B cell (primary cell): ENCODE data around the gene ANKHD1. TPM values are rescaled to one million over a fixed set of nuclear protein-coding genes. Genes with fewer than 3 reads are reported as not detected.
A peak's percentile ranks its signal among the peaks of the same experiment; 100 is the strongest.

ENCODE experiments used
- ATAC-seq: fragments of 200-7000 bp; cut with Tn5 transposase; one replicate; pipeline ENCODE4 v1.10.0; 2021; ENCODE audit warnings: low read depth, mild to moderate bottlenecking, moderate number of reproducible peaks, moderate library complexity
- CTCF ChIA-PET: fragments of 350-600 bp; sonication (Branson Sonifier 250); formaldehyde crosslinking; loops from one replicate; lab custom pipeline; 2021; ENCODE audit warnings: antibody characterized with exemption, inconsistent platforms; lab: Charles Lee
- POLR2A ChIA-PET: fragments of 350-600 bp; sonication (Branson Sonifier 250); formaldehyde crosslinking; loops from one replicate; lab custom pipeline; 2021; ENCODE audit warnings: antibody characterized with exemption; lab: Charles Lee
- DNase-seq: peaks from one replicate; pipeline ENCODE4 v3.0.0; 2013
- H2AFZ ChIP-seq: 2 replicates; pipeline ENCODE4 v1.6.1; 2012; ENCODE audit warnings: mild to moderate bottlenecking, low read depth, low read length; ENCODE audit not compliant: insufficient read depth, poor library complexity, severe bottlenecking
- H3K27ac ChIP-seq, 2 donors: 1 replicate in 1 of 2; 2 replicates in 1 of 2; pipeline ENCODE4 v1.5.1; 2012 to 2013; ENCODE audit warnings: low read length in 2 of 2, mild to moderate bottlenecking in 2 of 2, moderate library complexity in 1 of 2
- H3K27me3 ChIP-seq, 4 experiments: fragments of 200-600 bp in 1 of 4; sonication (generic) in 1 of 4; replicated peaks in 1 of 4; 1 replicate in 2 of 4; 2 replicates in 2 of 4; pipeline versions ENCODE4 v1.6.1 to v1.7.0; 2013 to 2016; ENCODE audit warnings: low read length in 3 of 4, mild to moderate bottlenecking in 2 of 4, mixed read lengths in 1 of 4, moderate library complexity in 1 of 4; ENCODE audit not compliant: insufficient read depth in 4 of 4, control insufficient read depth in 3 of 4; ENCODE audit errors: control extremely low read depth in 1 of 4
- H3K36me3 ChIP-seq, 2 experiments: replicated peaks in 1 of 2; 1 replicate in 1 of 2; 2 replicates in 1 of 2; pipeline versions ENCODE4 v1.6.1 to v1.7.1; 2013; ENCODE audit warnings: low read length in 1 of 2; ENCODE audit not compliant: insufficient read depth in 2 of 2, control insufficient read depth in 1 of 2; ENCODE audit errors: control extremely low read depth in 1 of 2, extremely low read depth in 1 of 2
- H3K4me1 ChIP-seq, 2 donors: fragments of 200-600 bp in 1 of 2; sonication (generic) in 1 of 2; 1 replicate in 1 of 2; 2 replicates in 1 of 2; pipeline versions ENCODE4 v1.5.1 to v1.6.1; 2013 to 2017; ENCODE audit warnings: low read length in 2 of 2; ENCODE audit not compliant: control insufficient read depth in 2 of 2, insufficient read depth in 2 of 2
- H3K4me2 ChIP-seq: replicated peaks from 2 replicates; pipeline ENCODE3; 2012; ENCODE audit warnings: mild to moderate bottlenecking, low read depth, low read length; ENCODE audit not compliant: poor library complexity, severe bottlenecking
- H3K4me3 ChIP-seq, 5 experiments: fragments of 200-600 bp in 1 of 5; sonication (generic) in 1 of 5; 1 replicate in 3 of 5; 2 replicates in 2 of 5; pipeline versions ENCODE4 v1.5.1 to v1.7.0; 2011 to 2016; ENCODE audit warnings: low read length in 4 of 5, mild to moderate bottlenecking in 4 of 5, low read depth in 2 of 5, control low read depth in 1 of 5, moderate library complexity in 1 of 5; ENCODE audit not compliant: insufficient read depth in 1 of 5; ENCODE audit errors: control extremely low read depth in 1 of 5, extremely low read depth in 1 of 5
- H3K79me2 ChIP-seq: fragments of 200-600 bp; sonication (generic); one replicate; pipeline ENCODE4 v1.6.0; 2016; ENCODE audit warnings: low read length; ENCODE audit not compliant: control insufficient read depth, insufficient read depth
- H3K9ac ChIP-seq: fragments of 200-600 bp; sonication (generic); 2 replicates; pipeline ENCODE4 v1.6.1; 2017; ENCODE audit warnings: mild to moderate bottlenecking, low read length, moderate library complexity
- H3K9me3 ChIP-seq, 3 donors: one replicate each; pipeline versions ENCODE4 v1.6.1 to v1.7.1; 2013; ENCODE audit warnings: low read length in 2 of 3; ENCODE audit not compliant: control insufficient read depth in 2 of 3, insufficient read depth in 1 of 3; ENCODE audit errors: control extremely low read depth in 1 of 3
- H4K20me1 ChIP-seq: 2 replicates; pipeline ENCODE4 v1.6.0; 2012; ENCODE audit warnings: mild to moderate bottlenecking, low read length; ENCODE audit not compliant: insufficient read depth, control insufficient read depth, poor library complexity, severe bottlenecking
- H3K27ac Mint-ChIP-seq: one replicate; pipeline ENCODE4 v1.8.0; 2021; ENCODE audit warnings: mixed read lengths
- H3K27me3 Mint-ChIP-seq: one replicate; pipeline ENCODE4 v1.8.0; 2021; ENCODE audit warnings: mixed read lengths
- H3K4me1 Mint-ChIP-seq: one replicate; pipeline ENCODE4 v1.8.0; 2021; ENCODE audit warnings: mixed read lengths
- H3K4me3 Mint-ChIP-seq: one replicate; pipeline ENCODE4 v1.8.0; 2021; ENCODE audit warnings: mixed read lengths
- H3K9me3 Mint-ChIP-seq: one replicate; pipeline ENCODE4 v1.8.0; 2022; ENCODE audit warnings: mixed read lengths; ENCODE audit not compliant: insufficient read depth
- CTCF ChIP-seq: fragments of 200-600 bp; IDR thresholded peaks from one replicate; pipeline ENCODE4 v1.8.0; 2022; ENCODE audit warnings: antibody characterized with exemption, mild to moderate bottlenecking
- EZH2 ChIP-seq: IDR thresholded peaks from 2 replicates; pipeline ENCODE4 v1.6.1; 2012; ENCODE audit warnings: borderline replicate concordance, low read depth, mild to moderate bottlenecking, moderate library complexity, low read length; ENCODE audit not compliant: insufficient read depth, poor library complexity, severe bottlenecking
- WGBS: methylation state at CpG from one replicate; pipeline ENCODE4 v1.1.5; 2013; ENCODE audit warnings: missing lambda C conversion rate; ENCODE audit not compliant: insufficient coverage; 5-methylcytosine and 5-hydroxymethylcytosine counted together
- intact Hi-C: fragments of 100-400 bp; cut with micrococcal nuclease; formaldehyde crosslinking; loops from one replicate; pipeline ENCODE4 v1.10.0; 2022
- polyA plus RNA-seq: library from polyadenylated mRNA; depleted of rRNA; stranded (reverse); fragments of >200 nt; gene quantifications from 2 replicates; pipeline ENCODE4 v1.2.3, GENCODE V29; 2012
- total RNA-seq, 2 donors: library from RNA; stranded (reverse); fragments of 120-200 nt in 1 of 2; gene quantifications; 1 replicate in 1 of 2; 2 replicates in 1 of 2; pipeline versions ENCODE4 v1.2.3 to v1.2.4, GENCODE V29; 2013 to 2022

ANKHD1 gene
- total and polyA plus RNA-seq, 2 donors (not counting 1 experiment from before 2014, with no cell fraction given): 96.3 to 246 TPM

GRCh38 chr5:140418862-140419520, 17.4 kb downstream of the ANKHD1 start:
- no peak for ATAC-seq
- TF ChIP-seq EZH2: no peak
- TF ChIP-seq CTCF: no peak
- Histone ChIP-seq H3K9me3 (no peaks in the 10 kb centered on the region), H3K27me3 (no peaks in the 10 kb centered on the region), H3K27ac (no peak overlapping the region), H4K20me1 (peaks cover 69% of the 10 kb centered on the region), H3K9ac (no peak overlapping the region), H3K4me3 (no peak overlapping the region), H3K36me3 (peaks cover 3 to 4% of the 10 kb centered on the region in 2 experiments), H3K79me2 (peaks cover 96% of the 10 kb centered on the region), H2AFZ (no peak overlapping the region), H3K4me1 (no peaks in the 10 kb centered on the region), H3K4me2 (no peak overlapping the region)
- Mint-ChIP-seq H3K4me1 (peaks cover 44% of the 10 kb centered on the region), H3K4me3 (no peak overlapping the region), H3K27me3 (no peaks in the 10 kb centered on the region), H3K27ac (no peak overlapping the region), H3K9me3 (no peaks in the 10 kb centered on the region)
- ChIA-PET CTCF (interaction anchor here (0.7 kb wide), 1 partner anchor 256 kb away, joined by 5 read pairs; no protein-coding TSS in a partner anchor), POLR2A (no interaction called here)
- no peak for DNase-seq
- intact Hi-C loops: no loop called here
- WGBS: 100% methylated on average over 1 of the region's 1 CpG

- Mint-ChIP-seq H3K9me3 (no peaks in the 10 kb centered on the region), H3K27ac (peak overlapping the region; percentile 56), H3K4me1 (peaks cover 41% of the 10 kb centered on the region), H3K4me3 (no peak overlapping the region), H3K27me3 (no peaks in the 10 kb centered on the region)
- 100% methylated on average over 1 of the region's 4 CpGs for WGBS
- H3K4me2 ChIP-seq: no peak overlapping the region
- peaks cover 81% of the 10 kb centered on the region for H4K20me1 ChIP-seq
- no peak for TF ChIP-seq EZH2
- TF ChIP-seq CTCF: no peak
- no peak overlapping the region for H3K9ac ChIP-seq
- H2AFZ ChIP-seq: no peak overlapping the region
- ATAC-seq (no peak), DNase-seq (no peak)
- H3K79me2 ChIP-seq: peaks cover 96% of the 10 kb centered on the region
- ChIA-PET CTCF (no interaction called here), POLR2A (no interaction called here)
- intact Hi-C loops: no loop called here
- peaks cover 3 to 4% of the 10 kb centered on the region in 2 experiments for H3K36me3 ChIP-seq
- no peaks in the 10 kb centered on the region for H3K27me3 ChIP-seq
- no peaks in the 10 kb centered on the region for H3K4me1 ChIP-seq
- H3K9me3 ChIP-seq: no peaks in the 10 kb centered on the region
- H3K27ac ChIP-seq: no peak overlapping the region
- no peak overlapping the region for H3K4me3 ChIP-seq
Measured at GRCh38 chr5:140420226-140420570, 18.6 kb downstream of the ANKHD1 start.
